Keratinocyte (primary cell): ENCODE measurements around the gene POFUT2. TPM values are rescaled to one million over a fixed set of nuclear protein-coding genes. Genes with fewer than 3 reads are reported as not detected.

Experiments used
- DNase-seq: peaks from one replicate; pipeline ENCODE4 v3.0.0-alpha.2; 2011; ENCODE audit warnings: low read depth, missing footprints, low spot score
- FAIRE-seq: peaks from 2 replicates; lab custom pipeline; 2011; peaks lifted over from hg19 to GRCh38; lab: Jason Lieb, UNC
- H2AFZ ChIP-seq: 2 replicates; pipeline ENCODE4 v1.6.0; 2012; ENCODE audit warnings: low read length, control low read depth, inconsistent platforms; ENCODE audit not compliant: control insufficient read depth
- H3K27ac ChIP-seq: 2 replicates; pipeline ENCODE4 v1.5.1; 2011; ENCODE audit warnings: low read length; ENCODE audit not compliant: control insufficient read depth, insufficient read depth
- H3K27me3 ChIP-seq: 3 replicates; pipeline ENCODE4 v1.6.0; 2011; ENCODE audit warnings: low read length; ENCODE audit not compliant: control insufficient read depth, insufficient read depth; ENCODE audit errors: extremely low read depth
- H3K36me3 ChIP-seq, 2 experiments: 2 replicates in 1 of 2; 3 replicates in 1 of 2; pipeline ENCODE4 v1.5.1; 2011; ENCODE audit warnings: low read length in 2 of 2, mild to moderate bottlenecking in 1 of 2; ENCODE audit not compliant: control insufficient read depth in 2 of 2, insufficient read depth in 2 of 2; ENCODE audit errors: extremely low read depth in 1 of 2
- H3K4me1 ChIP-seq: 3 replicates; pipeline ENCODE4 v1.5.1; 2011; ENCODE audit warnings: low read length; ENCODE audit not compliant: control insufficient read depth, insufficient read depth; ENCODE audit errors: extremely low read depth
- H3K4me2 ChIP-seq: 3 replicates; pipeline ENCODE4 v1.6.0; 2011; ENCODE audit warnings: low read depth, low read length; ENCODE audit not compliant: control insufficient read depth, insufficient read depth; ENCODE audit errors: extremely low read depth
- H3K4me3 ChIP-seq, 3 experiments: fragments of 200-600 bp in 1 of 3; sonication (generic) in 1 of 3; 2 replicates in 2 of 3; 3 replicates in 1 of 3; pipeline ENCODE4 v1.5.1; 2011 to 2016; ENCODE audit warnings: low read length in 3 of 3, mild to moderate bottlenecking in 3 of 3, control low read depth in 2 of 3, inconsistent platforms in 1 of 3, low read depth in 1 of 3, mixed read lengths in 1 of 3, mixed run types in 1 of 3, moderate library complexity in 1 of 3; ENCODE audit not compliant: control insufficient read depth in 2 of 3, insufficient read depth in 2 of 3; ENCODE audit errors: extremely low read depth in 1 of 3
- H3K79me2 ChIP-seq: 2 replicates; pipeline ENCODE4 v1.6.0; 2012; ENCODE audit warnings: low read length; ENCODE audit not compliant: control insufficient read depth, insufficient read depth
- H3K9ac ChIP-seq: 3 replicates; pipeline ENCODE4 v1.6.0; 2011; ENCODE audit warnings: low read length; ENCODE audit not compliant: control insufficient read depth, insufficient read depth; ENCODE audit errors: extremely low read depth
- H3K9me1 ChIP-seq: 3 replicates; pipeline ENCODE4 v1.6.0; 2011; ENCODE audit warnings: low read length; ENCODE audit not compliant: control insufficient read depth, insufficient read depth; ENCODE audit errors: extremely low read depth
- H3K9me3 ChIP-seq: 2 replicates; pipeline ENCODE4 v1.5.1; 2012; ENCODE audit warnings: low read depth, low read length; ENCODE audit not compliant: control insufficient read depth
- H4K20me1 ChIP-seq: 3 replicates; pipeline ENCODE4 v1.6.0; 2011; ENCODE audit warnings: low read length; ENCODE audit not compliant: control insufficient read depth, insufficient read depth; ENCODE audit errors: extremely low read depth
- CTCF ChIP-seq, 3 experiments: IDR thresholded peaks in 1 of 3; conservative IDR thresholded peaks in 1 of 3; optimal IDR thresholded peaks in 1 of 3; 2 replicates in 2 of 3; 3 replicates in 1 of 3; pipeline versions ENCODE3 to v1.5.1; 2011; ENCODE audit warnings: low read length in 3 of 3, mild to moderate bottlenecking in 3 of 3, moderate library complexity in 2 of 3, control low read depth in 1 of 3, inconsistent platforms in 1 of 3; ENCODE audit not compliant: insufficient read depth in 2 of 3; ENCODE audit errors: extremely low read depth in 1 of 3
- EZH2 ChIP-seq: IDR thresholded peaks from one replicate; pipeline ENCODE4 v1.6.1; 2012; ENCODE audit warnings: inconsistent platforms, mild to moderate bottlenecking, low read length, moderate library complexity
- dilution Hi-C: fragments of 300-500 bp; cut with MboI; formaldehyde crosslinking; loops from one replicate; pipeline ENCODE4 v1.7.0; 2020; ENCODE audit warnings: low sequenced_read_pairs; ENCODE audit not compliant: extremely low pct_ligation_motif_present
- polyA plus RNA-seq, 5 experiments: library from polyadenylated mRNA; depleted of rRNA in 3 of 5; stranded (reverse) in 3 of 5; stranded (forward) in 1 of 5; unstranded in 1 of 5; fragments of >200 nt; gene quantifications; 1 replicate in 1 of 5; 2 replicates in 3 of 5; 3 replicates in 1 of 5; pipeline versions ENCODE4 v1.2.1 to v1.2.3, GENCODE V29; 2011 to 2012; ENCODE audit warnings: missing spikeins in 2 of 5, low read depth in 1 of 5, low replicate concordance in 1 of 5

POFUT2 gene
- polyA plus RNA-seq, 1 donor (not counting 4 experiments of a cell fraction or from before 2014, with no cell fraction given) = 8.8 TPM

GRCh38 chr21:45325206-45326168, 37.8 kb upstream of the POFUT2 start:
- Histone ChIP-seq H2AFZ (no peak overlapping the region), H3K9me3 (no peaks in the 10 kb centered on the region), H3K4me3 (no peak overlapping the region), H3K4me2 (no peak overlapping the region), H4K20me1 (no peaks in the 10 kb centered on the region), H3K27me3 (peaks cover 35% of the 10 kb centered on the region), H3K79me2 (no peaks in the 10 kb centered on the region), H3K36me3 (no peaks in the 10 kb centered on the region), H3K9me1 (no peaks in the 10 kb centered on the region), H3K4me1 (peaks cover 15% of the 10 kb centered on the region), H3K9ac (no peak overlapping the region), H3K27ac (no peak overlapping the region)
- FAIRE-seq = no peak
- TF ChIP-seq CTCF (optimal IDR thresholded peaks at IDR 0.05 in 1 of 3, IDR thresholded peaks at IDR 0.05 in 1 of 3, conservative IDR thresholded peaks at IDR 0.05 in 1 of 3; ENCODE audit: extremely low read depth in 1 of 3, insufficient read depth in 2 of 3, low read length in 3 of 3) (no peak), EZH2 (no peak)
- dilution Hi-C loops = no loop called here
- DNase-seq = no peak

- H3K79me2 ChIP-seq = no peaks in the 10 kb centered on the region
- no peaks in the 10 kb centered on the region for H3K9me3 ChIP-seq
- no peak overlapping the region for H3K27ac ChIP-seq
- DNase-seq = no peak
- no peak overlapping the region for H3K4me2 ChIP-seq
- H3K9ac ChIP-seq = no peak overlapping the region
- H3K9me1 ChIP-seq = no peaks in the 10 kb centered on the region
- H3K27me3 ChIP-seq = peaks cover 41% of the 10 kb centered on the region
- H3K4me1 ChIP-seq = peaks cover 7% of the 10 kb centered on the region
- no peaks in the 10 kb centered on the region for H4K20me1 ChIP-seq
- no peaks in the 10 kb centered on the region for H3K36me3 ChIP-seq
- TF ChIP-seq CTCF (optimal IDR thresholded peaks at IDR 0.05 in 1 of 3, IDR thresholded peaks at IDR 0.05 in 1 of 3, conservative IDR thresholded peaks at IDR 0.05 in 1 of 3; ENCODE audit: extremely low read depth in 1 of 3, insufficient read depth in 2 of 3, low read length in 3 of 3) (no peak), EZH2 (no peak)
- no peak overlapping the region for H3K4me3 ChIP-seq
- dilution Hi-C loops = no loop called here
- FAIRE-seq = no peak
- H2AFZ ChIP-seq = no peak overlapping the region
These were observed 37.0 kb upstream of the POFUT2 start for GRCh38 chr21:45324489-45325205.
